ENCODE measurements around the gene KCTD12.

The KCTD12 gene

DNA sequence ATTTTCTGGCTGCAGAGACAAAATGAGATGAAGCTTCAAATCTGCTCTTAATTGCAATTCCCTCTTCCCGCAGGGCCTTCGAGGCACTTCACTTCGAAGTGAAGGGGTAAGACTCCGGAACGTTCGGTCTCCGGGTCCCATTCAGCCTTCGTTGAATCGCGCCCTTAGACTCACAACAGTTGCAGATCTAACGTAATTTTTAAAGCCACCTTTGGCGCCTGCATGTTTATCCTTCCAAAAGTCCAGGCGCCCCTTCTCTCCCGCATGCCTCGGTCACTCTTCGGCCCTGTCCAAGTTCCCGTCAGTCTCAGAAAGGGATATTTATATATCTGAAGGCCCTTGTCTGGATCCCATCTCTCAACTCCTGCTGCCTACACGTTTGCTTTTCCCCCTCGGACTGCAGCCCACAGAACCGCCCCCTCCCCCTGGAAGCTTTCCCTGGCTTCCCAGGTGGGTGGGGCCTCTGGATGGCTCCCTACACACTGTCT is 915 bp upstream of the KCTD12 start:
- no peak for DNase-seq (ENCODE audit: low read depth)

DNA sequence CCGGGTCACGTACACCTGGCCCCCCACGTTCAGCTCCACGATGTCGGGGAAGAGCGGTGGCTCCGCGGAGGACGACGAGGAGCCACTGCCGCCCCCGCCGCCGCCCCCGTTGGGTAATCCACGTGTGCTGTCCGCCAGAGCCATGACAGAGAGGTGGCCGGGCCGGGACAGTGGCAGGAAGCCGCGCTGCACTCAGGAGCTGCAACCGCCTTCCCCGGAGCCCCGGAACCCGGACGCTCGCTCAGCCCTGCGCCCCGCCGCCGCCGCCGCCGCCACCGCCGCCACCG is 257 bp downstream of the KCTD12 start:
- DNase-seq (ENCODE audit: low read depth): no peak

- DNase-seq (ENCODE audit: low read depth): no peak
Measured at GRCh38 chr13:76885203-76886004, 801 bp downstream of the KCTD12 start.

- DNase-seq (ENCODE audit: low read depth): no peak
Measured at GRCh38 chr13:76884907-76885202, 1.4 kb downstream of the KCTD12 start.

DNA sequence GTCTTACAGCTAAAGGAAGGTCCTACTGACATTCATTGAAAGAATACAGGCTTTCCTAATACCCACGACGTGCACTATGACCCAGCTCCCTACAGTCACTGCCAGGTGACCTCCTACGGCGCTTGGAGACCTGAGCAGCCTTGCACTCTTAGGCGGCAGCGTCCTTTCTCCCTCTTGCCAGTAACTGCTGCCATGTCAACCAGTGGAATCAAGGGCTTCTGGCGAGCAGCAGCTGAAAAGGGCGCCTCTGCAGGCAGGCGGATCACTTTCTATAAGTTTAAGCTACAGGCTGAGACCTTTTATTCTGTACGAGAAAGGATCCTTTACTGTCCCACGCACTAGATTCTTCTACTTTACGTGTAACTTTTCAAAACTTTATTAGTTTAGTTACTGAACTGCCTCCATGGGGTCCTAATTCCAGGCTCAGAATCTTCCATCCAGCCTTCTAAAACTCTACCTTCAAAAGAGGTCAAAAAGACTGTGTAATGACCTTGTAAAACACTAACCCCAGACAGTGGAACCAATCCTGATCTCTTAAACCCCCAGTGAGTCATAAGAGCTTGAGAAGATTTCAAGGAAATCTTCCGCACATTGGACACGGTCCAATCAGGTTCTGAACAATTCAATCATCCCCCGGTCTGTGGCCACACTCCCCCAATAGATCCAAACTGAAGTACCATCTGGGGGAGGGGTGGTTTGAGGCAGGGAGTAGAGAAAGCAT is 1.9 kb downstream of the KCTD12 start:
- DNase-seq (ENCODE audit: low read depth): no peak

DNA sequence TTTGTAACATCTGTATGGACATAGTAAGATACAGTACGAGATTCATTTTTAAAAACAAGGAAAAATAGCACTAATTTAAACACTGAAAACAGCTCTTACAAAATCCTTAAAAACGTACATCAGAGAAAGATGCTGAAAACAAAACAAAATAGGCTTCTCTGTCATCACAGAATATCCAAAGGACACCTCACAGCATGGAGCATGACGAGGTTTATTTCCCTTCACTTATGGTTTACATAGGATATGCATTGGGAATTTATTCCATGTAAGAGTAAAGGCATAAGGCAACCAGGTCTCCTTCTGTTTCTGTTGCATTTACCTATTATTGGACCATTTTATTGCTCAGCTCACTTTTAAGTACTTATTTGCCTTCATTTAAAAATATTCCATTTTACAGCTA is 3.0 kb downstream of the KCTD12 start:
- DNase-seq (ENCODE audit: low read depth): no peak

DNA sequence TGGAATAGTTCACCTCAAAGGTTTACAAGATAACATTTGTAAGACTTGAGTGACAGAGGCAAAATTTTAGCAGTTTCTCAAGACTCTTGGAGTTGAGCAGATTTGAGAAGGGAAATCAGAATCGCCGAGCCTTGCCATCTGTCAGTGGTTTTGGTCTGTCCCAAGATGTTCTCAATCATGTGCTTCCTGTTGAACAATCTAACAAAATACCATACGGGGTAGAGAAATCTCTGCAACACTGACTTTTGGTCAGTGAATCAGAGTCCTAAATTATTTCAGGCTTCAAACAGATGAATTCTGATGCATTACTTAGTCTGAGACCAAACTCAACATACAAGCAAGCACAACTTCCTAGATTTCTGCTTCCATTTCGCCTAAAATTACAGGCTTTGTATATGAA is 3.8 kb downstream of the KCTD12 start:
- DNase-seq (ENCODE audit: low read depth): no peak

- no peak for DNase-seq (ENCODE audit: low read depth)
Measured at GRCh38 chr13:76879883-76880270, 6.3 kb downstream of the KCTD12 start.

GRCh38 chr13:76879203-76879882 is 6.9 kb downstream of the KCTD12 start:
- no peak for DNase-seq (ENCODE audit: low read depth)

- DNase-seq (ENCODE audit: low read depth): no peak
Measured at GRCh38 chr13:76878043-76878442, 8.2 kb downstream of the KCTD12 start.

DNA sequence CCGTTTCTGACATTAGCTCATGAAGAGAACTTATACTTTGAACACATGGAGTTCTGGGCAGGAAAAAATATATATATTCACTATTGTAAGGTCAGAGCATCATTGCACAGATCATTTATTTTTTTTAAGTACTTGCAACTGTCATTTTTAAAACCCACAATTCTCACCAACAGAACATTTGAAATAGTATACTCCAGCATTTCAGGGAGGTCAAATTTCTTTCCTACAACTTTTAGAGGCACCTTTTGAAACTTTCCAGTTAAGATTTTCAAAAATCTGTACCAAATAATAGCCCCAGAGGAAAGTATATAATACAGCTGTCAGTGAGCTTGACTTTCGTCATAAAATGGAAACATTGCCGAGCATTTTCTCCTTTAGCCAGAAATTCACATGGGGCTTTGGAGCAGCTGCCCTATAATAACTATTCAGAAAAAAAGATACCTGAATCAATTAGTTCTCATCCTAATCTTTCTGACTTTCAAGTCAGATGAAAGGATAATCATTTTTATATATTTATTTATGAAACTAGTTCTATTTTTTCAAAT is 10.9 kb downstream of the KCTD12 start:
- no peak for DNase-seq (ENCODE audit: low read depth)

DNA sequence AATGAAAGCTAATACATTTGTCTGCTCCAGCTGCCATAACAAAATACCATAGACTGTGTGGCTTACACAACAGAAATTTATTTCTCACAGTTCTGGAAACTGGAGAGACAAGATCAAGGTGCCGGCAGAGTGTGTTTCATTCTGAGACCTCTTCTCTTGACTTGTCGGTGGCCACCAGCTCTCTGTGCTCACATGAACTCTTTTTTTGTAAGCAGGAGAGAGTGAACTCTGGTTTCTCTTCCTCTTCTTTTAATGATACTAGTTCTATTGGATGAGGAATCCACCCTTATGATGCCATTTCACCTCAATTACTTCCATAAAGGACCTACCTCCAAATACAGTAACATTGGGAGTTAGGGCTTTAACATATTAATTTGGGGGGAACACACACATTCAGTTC is 11.7 kb downstream of the KCTD12 start:
- DNase-seq (ENCODE audit: low read depth): no peak

DNA sequence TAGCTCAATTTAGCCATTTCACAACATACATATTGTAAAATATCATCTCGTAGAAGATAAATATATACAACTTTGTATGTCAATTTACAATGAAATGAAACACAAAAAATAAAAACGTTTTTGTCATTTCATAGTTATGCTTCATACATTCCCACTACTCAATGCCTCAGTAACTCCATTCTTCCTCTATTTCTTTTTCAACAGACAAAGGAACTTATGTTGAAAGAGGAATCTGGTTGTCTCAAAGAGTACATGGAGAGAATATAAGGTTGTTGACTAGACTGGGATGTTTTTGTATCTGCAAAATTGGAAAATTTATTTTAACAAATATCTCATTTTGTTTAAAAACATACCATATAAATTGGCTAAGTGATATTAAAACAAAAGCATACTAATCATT is 12.8 kb downstream of the KCTD12 start:
- no peak for DNase-seq (ENCODE audit: low read depth)

- DNase-seq (ENCODE audit: low read depth): no peak
Measured at GRCh38 chr13:76872675-76873074, 13.5 kb downstream of the KCTD12 start.

- no peak for DNase-seq (ENCODE audit: low read depth)
Measured at GRCh38 chr13:76871432-76871831, 14.8 kb downstream of the KCTD12 start.

DNA sequence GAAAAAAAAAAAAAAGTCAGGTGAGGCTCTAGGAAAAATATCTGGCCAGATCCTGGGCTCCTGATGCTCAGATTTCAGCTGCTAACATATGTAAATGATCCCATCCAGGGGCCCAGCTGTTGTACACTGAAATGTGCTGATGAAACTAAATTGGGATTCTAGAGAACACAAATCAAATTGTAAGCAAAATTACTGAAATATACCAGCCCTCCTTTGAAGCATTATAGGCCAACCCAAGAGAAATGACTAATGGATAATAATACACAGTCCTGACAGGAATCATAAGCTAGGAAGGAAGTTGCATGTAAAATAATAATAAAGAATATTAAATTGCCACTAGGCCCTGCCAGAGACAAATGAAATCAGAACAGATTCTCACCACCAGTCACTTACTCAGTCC is 17.8 kb downstream of the KCTD12 start:
- DNase-seq (ENCODE audit: low read depth): no peak

DNA sequence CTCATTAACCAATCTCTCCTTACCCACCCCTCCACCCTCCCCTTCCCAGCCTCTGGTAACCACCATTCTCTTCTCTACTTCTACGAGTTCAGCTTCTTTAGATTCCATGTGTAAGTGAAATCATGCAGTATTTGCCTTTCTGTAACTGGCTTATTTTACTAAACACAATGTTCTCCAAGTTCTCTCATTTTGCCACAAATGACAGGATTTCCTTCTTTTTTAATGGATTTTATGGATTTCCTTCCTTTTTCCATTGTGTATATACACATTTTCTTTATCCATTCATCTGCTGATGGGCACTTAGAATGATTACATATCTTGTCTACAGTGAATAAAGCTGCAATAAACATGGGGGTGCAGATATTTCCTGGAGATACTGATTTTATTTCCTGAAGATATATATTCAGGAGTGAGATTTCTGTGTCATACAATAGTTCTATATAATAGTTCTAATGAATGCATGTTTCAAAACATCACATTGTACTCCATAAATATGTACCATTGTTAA is 20.2 kb downstream of the KCTD12 start:
- DNase-seq (ENCODE audit: low read depth): no peak

DNA sequence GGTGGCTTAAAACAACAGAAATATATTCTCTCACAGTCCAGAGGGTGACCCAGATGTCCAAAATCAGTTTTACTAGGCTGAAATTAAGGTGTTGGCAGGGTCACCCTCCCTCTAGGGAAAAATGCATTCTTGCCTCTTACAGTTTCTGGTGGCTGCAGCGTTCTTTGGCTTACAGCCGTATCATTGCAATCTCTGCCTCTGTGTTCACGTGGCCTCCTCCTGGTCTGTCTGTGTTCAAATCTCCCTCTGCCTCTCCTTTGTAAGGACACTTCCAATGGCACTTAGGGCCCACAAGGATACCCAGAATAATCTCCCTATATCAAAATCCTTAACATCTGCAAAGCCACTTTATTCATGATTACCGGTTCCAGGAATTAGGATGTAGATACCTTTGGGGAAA is 21.1 kb downstream of the KCTD12 start:
- DNase-seq (ENCODE audit: low read depth): no peak

GRCh38 chr13:76864259-76864658 is 21.9 kb downstream of the KCTD12 start:
- DNase-seq (ENCODE audit: low read depth): no peak

GRCh38 chr13:76863022-76863421 is 23.2 kb downstream of the KCTD12 start:
- no peak for DNase-seq (ENCODE audit: low read depth)

- DNase-seq (ENCODE audit: low read depth): no peak
Measured at GRCh38 chr13:76861859-76862258, 24.3 kb downstream of the KCTD12 start.

GRCh38 chr13:76860706-76861105 is 25.5 kb downstream of the KCTD12 start:
- no peak for DNase-seq (ENCODE audit: low read depth)

GRCh38 chr13:76854894-76855293 is 31.3 kb downstream of the KCTD12 start:
- DNase-seq (ENCODE audit: low read depth): no peak
